Activated gamma-delta T cell (primary cell): ENCODE results near the gene PASK.

Experiments
- DNase-seq: peaks from one replicate; lab custom pipeline; 2025; lab: John Stamatoyannopoulos, UW

PASK gene

DNA sequence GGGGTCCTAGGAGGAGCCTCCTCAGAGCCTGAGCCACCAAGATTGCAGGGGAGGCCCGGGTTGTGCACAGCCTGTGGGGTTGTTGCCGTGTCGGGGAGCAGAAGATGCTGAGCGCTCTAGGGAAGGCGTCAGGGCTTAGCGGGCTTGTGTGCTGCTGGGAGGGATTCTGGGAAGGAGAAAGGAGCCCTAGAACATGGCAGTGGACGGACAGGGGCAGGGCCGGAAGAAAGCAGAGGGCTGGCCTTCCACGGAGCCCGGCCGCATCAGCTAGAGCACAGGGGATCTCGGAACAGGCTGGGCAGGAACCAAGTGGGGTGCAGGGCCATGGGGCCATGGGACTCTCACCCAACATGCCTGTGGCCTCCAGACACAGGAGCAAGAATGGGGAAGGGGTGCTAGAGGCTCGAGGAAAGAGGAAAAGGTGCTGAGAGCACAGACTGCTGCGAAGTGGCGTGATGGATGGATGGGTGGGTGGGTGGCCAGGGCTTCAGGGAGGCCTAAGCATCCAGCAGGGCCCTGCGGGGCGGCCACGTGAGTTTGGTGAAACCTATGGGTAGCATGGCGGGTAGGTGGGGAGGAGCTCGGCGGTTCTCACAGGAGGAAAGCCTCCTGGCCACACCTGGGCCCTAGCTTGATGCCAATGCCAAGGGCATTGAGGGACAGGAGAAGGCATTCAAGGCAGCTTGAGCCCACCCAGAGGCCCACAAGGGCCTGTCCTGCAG, 82.9 kb downstream of the PASK start:
- no peak for DNase-seq

DNA sequence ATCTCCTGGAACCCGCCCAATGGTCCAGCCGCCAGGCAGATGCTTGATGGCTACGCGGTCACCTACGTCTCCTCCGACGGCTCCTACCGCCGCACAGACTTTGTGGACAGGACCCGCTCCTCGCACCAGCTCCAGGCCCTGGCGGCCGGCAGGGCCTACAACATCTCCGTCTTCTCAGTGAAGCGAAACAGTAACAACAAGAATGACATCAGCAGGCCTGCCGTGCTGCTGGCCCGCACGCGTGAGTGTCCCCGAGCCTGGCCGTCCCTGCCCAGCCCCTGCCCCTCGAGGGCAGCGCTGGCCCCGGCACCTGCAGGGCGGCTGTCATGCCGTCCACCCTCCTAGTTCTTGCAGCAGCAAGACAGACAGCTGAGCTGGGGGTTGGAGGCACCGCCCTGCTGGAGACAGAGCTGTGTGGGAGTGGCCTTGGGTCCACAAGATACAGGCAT, 83.9 kb downstream of the PASK start:
- no peak for DNase-seq

DNA sequence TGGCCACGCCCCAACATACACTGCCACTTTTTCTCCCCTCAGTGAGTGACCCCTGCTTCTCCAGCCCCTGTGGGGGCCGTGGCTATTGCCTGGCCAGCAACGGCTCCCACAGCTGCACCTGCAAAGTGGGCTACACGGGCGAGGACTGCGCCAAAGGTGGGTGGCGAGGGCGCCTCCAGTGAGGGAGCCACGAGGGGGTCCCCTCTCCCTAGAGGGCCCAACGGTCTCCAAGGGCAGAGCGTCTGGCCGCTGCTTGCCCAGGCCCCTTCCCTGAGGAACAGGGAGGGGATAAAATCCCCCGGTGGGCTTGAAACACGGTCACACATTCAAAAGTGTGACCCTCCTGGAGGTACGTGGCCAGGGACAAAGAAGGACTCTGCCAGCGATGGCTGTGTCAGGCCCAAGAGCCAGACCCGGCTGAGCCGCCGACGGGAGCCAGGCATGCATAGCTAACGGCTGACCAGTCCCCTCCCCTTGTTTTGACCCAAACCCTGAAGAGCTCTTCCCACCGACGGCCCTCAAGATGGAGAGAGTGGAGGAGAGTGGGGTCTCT, 84.4 kb downstream of the PASK start:
- no peak for DNase-seq

DNA sequence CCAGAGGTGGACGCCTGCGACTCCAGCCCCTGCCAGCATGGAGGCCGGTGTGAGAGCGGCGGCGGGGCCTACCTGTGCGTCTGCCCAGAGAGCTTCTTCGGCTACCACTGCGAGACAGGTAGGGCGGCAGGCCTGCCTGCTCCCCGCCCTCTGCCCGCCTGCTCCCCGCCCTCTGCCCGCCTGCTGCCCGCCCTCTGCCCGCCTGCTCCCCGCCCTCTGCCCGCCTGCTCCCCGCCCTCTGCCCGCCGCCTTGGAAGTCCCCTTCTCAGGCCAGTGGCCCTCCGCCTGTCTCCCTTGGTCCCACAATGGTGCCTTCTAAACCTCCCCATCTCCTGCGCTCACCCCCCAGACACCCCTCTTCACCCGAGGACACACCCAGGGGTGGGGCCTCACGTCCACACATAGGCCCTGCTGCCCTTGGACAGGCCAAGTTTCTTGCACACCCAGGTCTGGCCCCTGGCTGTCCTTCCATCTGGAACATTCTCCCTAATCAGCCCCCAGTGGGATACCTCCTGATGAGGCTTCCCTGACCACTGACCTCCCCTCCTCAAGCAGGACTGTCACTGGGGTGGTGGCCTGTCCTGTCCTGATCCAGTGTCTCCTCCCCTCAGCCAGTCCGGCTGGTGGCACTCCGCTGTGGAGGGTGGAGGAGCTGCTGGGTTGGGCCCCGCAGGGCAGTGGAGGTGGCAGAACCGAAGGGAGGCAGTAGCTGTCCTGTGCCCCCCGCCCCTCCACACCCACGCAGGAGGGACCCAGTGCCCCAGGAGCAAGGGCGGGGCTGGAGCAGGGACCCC, 85.1 kb downstream of the PASK start:
- DNase-seq = no peak

DNA sequence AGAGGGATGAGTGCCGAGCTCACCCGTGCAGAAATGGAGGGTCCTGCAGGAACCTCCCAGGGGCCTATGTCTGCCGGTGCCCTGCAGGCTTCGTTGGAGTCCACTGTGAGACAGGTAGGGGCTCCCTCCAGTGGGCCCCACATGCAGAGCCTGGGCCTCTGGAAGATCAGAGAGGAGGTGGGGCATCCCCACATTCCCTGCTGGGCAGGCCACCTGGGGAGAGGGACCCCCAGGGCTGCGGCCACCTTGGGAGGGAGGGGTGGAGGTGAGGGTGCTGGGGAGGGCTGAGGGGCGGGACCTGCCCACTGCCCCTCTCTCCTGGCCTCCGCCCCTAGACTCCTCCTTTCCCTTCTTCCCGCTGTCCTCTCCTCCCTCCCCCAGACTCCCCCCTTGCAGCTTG, 85.7 kb downstream of the PASK start:
- DNase-seq = no peak

DNA sequence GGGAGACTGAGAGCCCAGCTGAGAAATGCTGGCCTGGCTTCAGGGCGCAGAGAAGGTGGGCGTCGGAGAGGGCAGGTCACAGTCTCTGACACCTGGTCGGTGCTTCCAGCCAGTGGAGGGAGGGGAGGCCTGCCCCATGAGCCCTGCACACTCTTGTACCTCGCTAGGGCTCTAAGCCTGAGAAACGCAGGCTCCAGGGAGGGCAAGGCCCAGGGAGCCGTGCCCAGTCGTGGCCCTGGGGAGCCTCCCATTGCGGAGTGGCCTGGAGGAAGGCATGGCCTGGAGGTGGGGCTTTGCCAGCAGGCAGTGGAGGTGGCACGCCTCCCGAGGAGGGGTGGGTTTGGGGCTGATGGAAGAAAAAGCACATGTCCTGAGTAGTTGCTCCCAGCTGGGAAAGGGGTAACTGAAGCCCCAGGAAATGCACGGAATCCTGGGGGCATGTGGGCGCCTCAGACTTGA, 86.2 kb downstream of the PASK start:
- no peak for DNase-seq

DNA sequence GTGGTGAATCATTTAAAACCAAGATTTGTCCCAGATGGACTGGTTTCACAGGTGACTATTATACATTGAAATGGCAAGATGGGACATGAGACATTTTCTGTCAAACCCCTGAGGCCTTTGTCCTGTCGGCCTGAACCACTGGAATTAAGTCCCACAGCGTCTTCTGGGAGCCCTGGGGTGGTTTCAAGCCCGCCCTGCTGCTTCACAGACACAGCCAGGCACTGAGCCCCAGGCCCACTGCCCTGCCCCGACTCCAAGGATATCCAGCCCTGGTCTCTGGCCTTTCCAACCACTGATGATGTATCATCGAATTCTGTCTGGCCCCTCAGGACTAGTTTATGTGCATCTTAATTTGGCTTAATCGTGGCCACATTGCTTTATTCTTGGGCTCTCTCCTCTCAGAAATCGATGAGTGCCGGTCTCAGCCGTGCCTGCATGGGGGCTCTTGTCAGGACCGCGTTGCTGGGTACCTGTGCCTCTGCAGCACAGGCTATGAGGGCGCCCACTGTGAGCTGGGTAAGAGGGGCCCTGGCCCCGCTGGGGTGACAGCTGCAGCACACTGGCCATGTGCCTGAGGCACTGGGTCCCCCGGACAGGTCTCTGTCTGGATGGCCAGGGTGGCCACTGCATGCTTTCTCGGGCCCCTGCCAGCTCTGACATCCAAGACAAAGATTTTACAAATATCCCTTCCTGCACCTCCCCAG, 86.7 kb downstream of the PASK start:
- DNase-seq = no peak

DNA sequence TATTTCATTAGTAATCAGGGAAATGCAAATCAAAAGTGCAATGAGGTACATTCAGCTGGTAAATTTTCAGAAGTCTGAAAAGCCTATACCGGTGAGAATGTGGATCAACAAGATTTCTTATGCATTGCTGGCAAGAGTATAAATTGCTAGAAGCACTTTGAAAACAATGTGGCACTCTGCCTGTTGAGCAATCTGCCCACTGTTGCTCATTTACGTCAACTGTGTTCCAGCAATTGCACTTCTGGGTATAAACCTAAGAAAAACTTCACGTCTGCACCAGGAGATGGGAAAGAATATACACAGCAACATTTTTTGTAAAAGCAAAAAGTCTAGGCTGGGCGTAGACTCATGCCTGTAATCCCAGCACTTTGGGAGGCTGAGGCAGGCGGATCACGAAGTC, 88.0 kb downstream of the PASK start:
- no peak for DNase-seq
